Retinal pigment epithelial cell (primary cell): ENCODE results near the gene NUDC.

Source experiments
- DNase-seq: peaks from one replicate; pipeline ENCODE4 v3.0.0-alpha.2; 2010; ENCODE audit warnings: low read depth
- H3K4me3 ChIP-seq: 2 replicates; pipeline ENCODE4 v1.5.1; 2011; ENCODE audit warnings: mild to moderate bottlenecking, low read length, control low read depth, moderate library complexity
- TF ChIP-seq, protein P1 (sequence below): conservative IDR thresholded peaks from 2 replicates; pipeline ENCODE4 v1.5.1; 2011; ENCODE audit warnings: low read depth, low read length, control low read depth, inconsistent platforms

NUDC gene

GRCh38 chr1:26960625-26960966 lies 39.1 kb downstream of the NUDC start:
- TF ChIP-seq, protein P1, sequence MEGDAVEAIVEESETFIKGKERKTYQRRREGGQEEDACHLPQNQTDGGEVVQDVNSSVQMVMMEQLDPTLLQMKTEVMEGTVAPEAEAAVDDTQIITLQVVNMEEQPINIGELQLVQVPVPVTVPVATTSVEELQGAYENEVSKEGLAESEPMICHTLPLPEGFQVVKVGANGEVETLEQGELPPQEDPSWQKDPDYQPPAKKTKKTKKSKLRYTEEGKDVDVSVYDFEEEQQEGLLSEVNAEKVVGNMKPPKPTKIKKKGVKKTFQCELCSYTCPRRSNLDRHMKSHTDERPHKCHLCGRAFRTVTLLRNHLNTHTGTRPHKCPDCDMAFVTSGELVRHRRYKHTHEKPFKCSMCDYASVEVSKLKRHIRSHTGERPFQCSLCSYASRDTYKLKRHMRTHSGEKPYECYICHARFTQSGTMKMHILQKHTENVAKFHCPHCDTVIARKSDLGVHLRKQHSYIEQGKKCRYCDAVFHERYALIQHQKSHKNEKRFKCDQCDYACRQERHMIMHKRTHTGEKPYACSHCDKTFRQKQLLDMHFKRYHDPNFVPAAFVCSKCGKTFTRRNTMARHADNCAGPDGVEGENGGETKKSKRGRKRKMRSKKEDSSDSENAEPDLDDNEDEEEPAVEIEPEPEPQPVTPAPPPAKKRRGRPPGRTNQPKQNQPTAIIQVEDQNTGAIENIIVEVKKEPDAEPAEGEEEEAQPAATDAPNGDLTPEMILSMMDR: no peak
- DNase-seq: no peak
- peak overlapping the region; percentile 14 for H3K4me3 ChIP-seq

DNA sequence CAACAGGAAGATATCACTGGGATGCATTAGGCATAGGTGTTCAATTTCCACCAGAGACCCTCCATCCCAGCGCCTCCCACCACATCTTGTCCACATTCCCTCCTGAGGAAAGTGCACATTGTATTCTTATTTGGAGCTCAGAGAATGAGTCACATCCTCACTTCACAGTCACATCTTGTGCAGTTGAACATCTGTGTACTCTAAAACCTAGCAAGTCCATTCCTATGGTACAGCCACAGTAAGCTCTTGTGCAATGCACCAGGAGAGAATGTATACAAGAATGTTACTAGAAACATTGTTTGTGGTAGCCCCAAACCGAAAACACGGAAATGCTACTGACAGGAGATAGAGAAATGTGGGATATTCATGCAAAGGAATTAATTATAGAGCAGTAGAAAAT lies 40.3 kb downstream of the NUDC start:
- no peak for DNase-seq
- H3K4me3 ChIP-seq: no peak overlapping the region
- TF ChIP-seq, protein P1: no peak

- TF ChIP-seq, protein P1: no peak
- no peak for DNase-seq
These were observed 43.7 kb downstream of the NUDC start for GRCh38 chr1:26965213-26965612.

DNA sequence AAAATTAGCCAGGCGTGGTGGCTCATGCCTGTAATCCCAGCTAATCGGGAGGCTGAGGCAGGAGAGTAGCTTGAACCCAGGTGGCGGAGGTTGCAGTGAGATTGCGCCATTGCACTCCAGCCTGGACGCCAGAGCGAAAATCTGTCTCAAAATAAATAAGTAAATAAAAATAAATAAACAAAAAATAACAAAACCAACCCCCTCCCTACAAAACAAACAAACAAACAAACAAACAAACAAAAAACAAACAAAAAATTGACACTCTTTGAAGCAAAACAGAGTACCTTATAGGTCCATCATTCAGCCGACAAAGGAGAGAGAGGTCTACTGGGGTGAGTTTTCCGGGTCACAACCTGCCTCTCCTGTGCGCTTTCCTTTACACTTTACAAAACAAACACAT lies 44.1 kb downstream of the NUDC start:
- TF ChIP-seq, protein P1: no peak
- DNase-seq: no peak
- no peak overlapping the region for H3K4me3 ChIP-seq

More at GRCh38 chr1:26965213-26965612, 43.7 kb downstream of the NUDC start:
- no peak overlapping the region for H3K4me3 ChIP-seq

DNA sequence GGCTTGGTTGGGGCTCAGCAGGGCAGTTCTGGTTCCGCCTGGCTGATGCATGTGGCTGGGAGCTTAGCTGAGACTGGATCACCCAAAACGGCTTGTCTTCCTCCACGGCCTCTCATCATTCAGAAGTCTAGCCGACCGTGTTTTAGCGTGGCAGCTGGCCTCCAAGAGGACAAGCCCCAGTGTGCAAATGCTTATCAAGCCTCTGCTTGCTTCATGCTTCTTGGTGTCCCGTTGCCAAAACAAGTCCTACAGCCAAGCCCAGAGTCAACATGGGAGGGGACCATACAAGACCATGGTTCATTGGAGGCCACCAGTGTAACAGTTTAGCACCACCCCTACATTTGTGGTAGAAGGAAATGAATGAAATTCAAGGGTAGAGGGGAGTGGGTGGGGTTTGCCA lies 49.3 kb downstream of the NUDC start:
- no peak for DNase-seq
- no peak overlapping the region for H3K4me3 ChIP-seq
- TF ChIP-seq, protein P1: no peak

DNA sequence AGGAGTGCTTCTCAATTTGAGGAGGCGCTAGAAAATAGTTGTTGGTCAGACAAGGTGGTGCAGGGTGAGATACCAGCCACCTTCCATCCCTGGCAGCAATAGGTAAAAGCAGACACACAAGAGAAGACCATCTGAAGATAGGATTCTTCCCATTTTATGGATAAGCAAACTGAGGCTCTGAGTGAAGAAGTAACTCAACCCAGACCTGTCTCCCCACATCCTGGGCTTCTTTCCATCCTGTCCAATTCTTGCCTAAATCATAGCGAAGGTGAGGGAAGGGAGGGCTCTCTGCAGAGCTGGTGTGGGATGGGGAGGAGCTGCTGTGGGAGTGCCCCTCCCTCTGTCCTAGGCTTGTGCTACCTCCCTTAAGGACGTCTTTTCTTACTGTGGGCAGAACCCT lies 50.0 kb downstream of the NUDC start:
- no peak overlapping the region for H3K4me3 ChIP-seq
- TF ChIP-seq, protein P1: no peak
- no peak for DNase-seq

DNA sequence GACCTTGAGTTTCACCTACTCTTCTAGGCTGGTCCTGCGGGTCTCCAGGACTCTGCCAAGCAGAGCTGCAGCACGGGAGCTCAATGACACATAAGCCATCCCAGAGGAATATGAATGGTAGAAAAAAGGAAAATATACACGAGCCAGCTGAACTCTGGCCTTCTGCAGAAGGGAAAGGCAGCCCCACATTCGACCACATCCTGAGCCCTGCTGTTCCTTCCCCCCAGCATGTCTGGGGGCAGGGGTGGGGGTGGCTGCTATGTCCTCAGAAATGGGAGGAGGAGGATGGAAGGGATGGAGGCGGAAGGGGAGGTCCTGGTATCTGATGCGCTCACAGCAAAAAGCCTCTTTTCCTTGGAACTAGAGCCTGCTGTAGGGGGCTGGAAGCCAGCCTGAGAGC lies 50.8 kb downstream of the NUDC start:
- H3K4me3 ChIP-seq: no peak overlapping the region

More for the DNA sequence above, 50.8 kb downstream of the NUDC start:
- no peak for DNase-seq
- TF ChIP-seq, protein P1: no peak
